GM12875 (cell line): ENCODE measurements around the gene TRPM7.
"Not testable (repeated sequence)": the region's sequence is repeated elsewhere in the genome, so short reads cannot be mapped to it uniquely, and the experiment has no call there.

Source experiments
- H3K4me3 ChIP-seq: one replicate; pipeline ENCODE4 v1.5.1; 2011; ENCODE audit warnings: low read depth, low read length, control low read depth
- TF ChIP-seq, protein P1 (sequence below): IDR thresholded peaks from 2 replicates; pipeline ENCODE4 v1.5.1; 2011; ENCODE audit warnings: low read depth, mild to moderate bottlenecking, control low read depth, inconsistent platforms, low read length, moderate library complexity, borderline replicate concordance; ENCODE audit not compliant: insufficient read depth

The TRPM7 gene

DNA sequence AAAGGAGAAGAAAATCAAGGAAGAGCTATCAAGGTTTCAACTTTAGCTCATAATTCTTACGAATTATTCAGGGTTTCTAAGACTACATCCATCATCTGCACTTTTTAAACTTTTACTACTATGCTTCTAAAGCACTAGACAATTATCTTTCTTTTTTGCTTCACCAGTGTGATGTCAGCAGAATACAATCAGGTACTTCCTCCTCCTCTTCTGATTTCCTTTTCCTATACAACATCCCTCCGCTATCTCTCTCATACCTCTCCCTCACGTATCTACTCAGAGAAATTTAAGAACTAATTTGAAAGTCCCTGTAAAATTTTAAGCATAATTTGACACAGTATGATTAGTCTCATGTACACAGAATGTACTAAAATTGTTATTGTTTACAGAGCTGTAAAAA lies 92.8 kb downstream of the TRPM7 start:
- TF ChIP-seq, protein P1, sequence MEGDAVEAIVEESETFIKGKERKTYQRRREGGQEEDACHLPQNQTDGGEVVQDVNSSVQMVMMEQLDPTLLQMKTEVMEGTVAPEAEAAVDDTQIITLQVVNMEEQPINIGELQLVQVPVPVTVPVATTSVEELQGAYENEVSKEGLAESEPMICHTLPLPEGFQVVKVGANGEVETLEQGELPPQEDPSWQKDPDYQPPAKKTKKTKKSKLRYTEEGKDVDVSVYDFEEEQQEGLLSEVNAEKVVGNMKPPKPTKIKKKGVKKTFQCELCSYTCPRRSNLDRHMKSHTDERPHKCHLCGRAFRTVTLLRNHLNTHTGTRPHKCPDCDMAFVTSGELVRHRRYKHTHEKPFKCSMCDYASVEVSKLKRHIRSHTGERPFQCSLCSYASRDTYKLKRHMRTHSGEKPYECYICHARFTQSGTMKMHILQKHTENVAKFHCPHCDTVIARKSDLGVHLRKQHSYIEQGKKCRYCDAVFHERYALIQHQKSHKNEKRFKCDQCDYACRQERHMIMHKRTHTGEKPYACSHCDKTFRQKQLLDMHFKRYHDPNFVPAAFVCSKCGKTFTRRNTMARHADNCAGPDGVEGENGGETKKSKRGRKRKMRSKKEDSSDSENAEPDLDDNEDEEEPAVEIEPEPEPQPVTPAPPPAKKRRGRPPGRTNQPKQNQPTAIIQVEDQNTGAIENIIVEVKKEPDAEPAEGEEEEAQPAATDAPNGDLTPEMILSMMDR: no peak
- H3K4me3 ChIP-seq: no peak overlapping the region

DNA sequence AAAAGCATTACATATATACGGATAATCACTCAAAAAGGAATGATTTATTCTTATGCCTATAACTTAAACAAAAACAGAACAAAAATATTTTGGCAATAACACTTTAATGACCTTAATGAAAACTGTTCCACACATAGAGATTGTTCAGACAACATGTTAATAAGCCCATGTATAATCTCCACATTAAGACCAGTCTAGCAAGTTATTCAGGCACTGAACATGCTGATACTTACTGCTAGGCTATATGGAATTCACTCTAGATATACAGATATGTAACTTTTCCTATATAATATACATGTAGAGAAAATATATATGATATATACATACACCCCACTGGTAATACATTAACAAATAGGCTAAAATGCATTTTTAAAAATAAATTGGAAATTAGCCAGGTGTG lies 96.3 kb downstream of the TRPM7 start:
- TF ChIP-seq, protein P1: no peak
- no peak overlapping the region for H3K4me3 ChIP-seq

DNA sequence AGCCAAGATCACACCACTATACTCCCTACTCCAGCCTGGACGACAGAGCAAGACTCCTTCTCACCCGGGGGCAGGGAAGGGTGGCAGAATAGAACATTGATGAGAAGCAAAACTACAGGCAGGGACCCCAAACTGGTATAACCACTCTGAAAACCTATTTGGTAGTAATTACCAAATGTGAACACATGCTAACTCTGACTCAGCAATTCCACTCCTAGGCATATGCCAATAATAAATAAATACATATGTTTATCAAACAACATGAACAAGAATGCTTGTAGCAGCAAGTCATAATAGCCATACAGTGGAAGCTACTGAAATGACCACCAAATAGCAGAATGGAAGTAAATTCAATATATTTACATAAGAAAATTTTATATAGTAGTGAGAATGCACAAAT lies 109.1 kb downstream of the TRPM7 start:
- TF ChIP-seq, protein P1: no peak
- H3K4me3 ChIP-seq: no peak overlapping the region

DNA sequence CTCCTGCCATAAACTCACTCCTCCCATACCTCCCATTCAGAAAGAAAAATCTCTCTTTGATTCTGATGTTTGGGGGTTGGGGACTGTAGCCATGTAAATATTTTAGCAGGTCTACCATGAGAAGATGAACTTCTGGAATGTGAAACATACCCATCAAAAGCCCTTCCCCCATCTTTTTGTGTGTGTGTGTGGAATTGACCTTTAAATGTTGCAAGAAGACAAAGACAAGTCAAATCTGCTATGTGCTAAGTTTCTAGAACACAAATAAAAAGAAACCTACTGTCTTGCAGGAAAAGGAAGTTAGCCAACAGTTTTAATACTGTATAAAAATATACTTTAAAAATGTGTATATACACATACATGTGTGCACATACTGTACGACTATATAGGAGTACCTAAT lies 110.4 kb downstream of the TRPM7 start:
- no peak overlapping the region for H3K4me3 ChIP-seq
- TF ChIP-seq, protein P1: no peak

DNA sequence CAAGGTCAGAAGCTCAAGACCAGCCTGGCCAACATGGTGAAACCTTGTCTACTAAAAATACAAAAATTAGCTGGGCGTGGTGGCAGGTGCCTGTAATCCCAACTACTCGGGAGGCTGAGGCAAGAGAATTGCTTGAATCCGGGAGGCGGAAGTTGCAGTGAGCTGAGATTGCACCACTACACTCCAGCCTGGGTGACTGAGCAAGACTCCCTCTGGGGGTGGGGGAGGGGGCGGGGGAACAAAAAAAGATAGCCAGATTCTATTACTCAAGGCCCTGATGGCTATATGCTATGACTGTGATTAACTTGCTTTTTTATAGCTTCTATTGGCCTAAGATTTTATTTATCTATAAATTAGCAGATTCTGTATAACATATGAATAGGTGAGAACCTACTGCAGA lies 112.8 kb downstream of the TRPM7 start:
- not testable (repeated sequence) for H3K4me3 ChIP-seq

DNA sequence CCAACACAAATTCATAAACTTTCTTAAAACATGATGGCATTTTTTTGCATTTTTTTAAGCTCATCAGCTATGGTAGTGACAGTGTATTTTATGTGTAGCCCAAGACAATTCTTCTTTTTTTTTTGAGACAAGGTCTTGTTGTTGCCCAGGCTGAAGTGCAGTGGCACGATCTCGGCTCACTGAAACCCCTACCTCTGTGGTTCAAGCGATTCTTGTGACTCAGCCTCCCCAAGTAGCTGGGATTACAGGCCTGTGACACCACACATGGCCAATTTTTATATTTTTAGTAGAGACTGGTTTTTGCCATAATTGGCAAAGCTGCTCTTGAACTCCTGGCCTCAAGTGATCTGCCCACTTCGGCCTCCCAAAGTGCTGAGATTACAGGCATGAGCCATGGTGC lies 122.8 kb downstream of the TRPM7 start:
- TF ChIP-seq, protein P1: no peak
- H3K4me3 ChIP-seq: no peak overlapping the region

DNA sequence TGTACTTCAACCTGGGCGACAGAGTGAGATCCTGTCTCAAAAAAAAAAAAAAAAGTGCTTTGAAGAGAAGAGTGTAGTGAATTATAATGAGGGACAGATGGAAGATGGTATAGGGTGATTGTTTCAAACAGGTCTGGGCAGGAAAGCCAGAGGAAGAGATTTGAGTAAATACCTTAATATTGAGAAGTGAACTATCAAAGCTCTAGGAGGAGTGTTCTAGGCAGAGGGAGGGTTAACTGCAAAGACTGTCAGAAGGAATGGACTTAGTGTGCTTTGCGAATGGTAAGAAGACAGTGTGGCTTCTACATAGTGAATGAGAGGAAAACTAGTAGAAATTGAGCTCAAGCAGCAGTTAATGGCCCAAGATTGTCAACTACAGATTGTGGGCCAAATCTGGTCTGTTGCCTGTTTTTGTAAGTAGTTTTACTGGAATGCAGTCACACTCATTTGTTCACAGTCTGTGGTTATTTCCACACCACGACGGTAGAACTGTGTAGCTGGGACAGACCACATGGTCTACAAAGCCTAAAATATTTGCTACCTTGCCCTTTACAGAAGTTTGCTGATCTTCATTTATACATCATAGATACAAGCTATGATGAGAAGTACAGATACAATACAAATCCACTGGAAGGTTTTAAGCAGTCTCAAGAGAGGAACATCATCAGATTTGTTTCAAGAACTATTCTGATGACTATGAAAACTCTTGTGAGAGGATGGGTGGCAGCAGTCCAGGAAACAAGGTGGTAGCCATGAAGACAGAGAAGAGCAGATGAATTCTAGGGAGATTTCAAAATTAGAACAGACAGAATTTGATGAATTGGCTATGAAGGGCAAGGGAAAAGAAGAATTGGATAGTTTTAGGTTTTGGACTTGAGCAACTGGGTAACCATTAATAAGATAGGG lies 123.6 kb downstream of the TRPM7 start:
- no peak overlapping the region for H3K4me3 ChIP-seq
- TF ChIP-seq, protein P1: no peak
